NAMALWA (cell line): Measurements from ENCODE around the gene LTBR.

Source experiments
- DNase-seq: peaks from one replicate; pipeline ENCODE4 v3.0.0-alpha.2; 2015; ENCODE audit warnings: low spot score

The LTBR gene

GRCh38 chr12:6368906-6369525 is 14.9 kb upstream of the LTBR start:
- no peak for DNase-seq

GRCh38 chr12:6369916-6370575 is 13.9 kb upstream of the LTBR start:
- DNase-seq, result no peak

GRCh38 chr12:6370576-6370935 is 13.4 kb upstream of the LTBR start:
- no peak for DNase-seq

DNA sequence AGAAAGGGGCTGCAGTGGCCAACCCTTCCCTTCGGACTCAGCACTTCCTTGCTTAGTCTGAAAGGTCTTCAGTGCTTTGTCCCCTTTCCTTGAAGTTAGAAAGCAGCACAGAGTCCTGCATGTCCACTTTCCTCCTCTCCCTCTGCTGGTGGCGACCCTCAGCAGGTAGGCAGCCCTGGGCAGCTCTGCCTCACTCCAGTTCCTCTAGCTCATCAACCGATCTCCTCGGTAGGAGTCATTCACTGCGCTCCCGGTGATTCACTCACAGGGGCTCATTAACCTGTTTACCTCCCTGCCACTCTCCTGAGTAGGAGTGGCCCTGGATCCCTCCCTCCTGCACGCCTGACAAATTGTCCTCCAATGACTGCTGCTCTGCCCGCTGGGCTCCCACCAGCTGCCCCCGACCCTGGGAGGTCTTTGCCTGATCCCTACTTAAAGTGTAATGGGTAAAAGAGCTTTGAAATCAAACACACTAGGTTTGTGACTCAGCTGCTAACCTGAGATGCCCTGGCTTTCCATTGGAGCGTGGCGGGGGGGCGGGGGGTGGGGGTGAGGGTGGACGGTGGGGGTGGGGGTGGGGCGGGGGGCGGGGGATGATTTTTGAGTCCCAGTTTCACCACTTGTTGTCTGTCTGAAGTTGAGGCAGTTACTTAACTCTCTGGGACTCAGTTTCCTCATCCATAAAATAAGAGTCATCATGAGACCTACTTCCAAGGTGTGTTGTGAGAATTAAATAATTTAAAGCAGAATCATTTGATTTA is 12.8 kb upstream of the LTBR start:
- no peak for DNase-seq

DNA sequence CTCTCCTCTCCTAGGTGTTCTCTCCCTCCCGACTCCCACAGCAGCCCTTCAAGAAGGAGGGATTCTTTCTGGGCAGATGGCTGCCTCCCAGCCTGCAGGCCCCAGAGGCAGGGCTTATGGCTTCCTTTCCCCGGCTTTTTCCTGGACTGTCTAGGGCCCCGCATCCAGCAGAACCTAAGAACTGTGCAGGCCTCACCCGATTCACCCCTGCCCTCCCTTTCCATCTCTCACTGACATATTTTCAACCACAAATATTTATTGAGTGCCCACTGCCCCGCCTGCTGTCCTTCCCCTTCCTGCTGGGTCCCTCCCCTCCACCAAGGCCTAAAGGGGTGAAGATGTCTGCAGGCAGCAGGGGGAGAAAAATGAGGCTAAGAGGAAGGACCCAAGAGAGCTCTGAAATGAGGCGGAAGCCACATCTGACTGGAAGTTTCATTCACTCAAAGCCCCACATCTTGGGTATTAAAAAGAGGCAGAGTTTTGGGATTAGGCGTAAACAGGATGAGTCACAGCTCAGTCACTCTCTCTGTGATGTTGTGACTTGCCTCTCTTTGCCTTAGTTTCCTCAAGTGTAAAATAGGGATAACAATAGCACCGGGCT is 11.5 kb upstream of the LTBR start:
- no peak for DNase-seq

- no peak for DNase-seq
Measured at GRCh38 chr12:6373022-6373787, 10.8 kb upstream of the LTBR start.

DNA sequence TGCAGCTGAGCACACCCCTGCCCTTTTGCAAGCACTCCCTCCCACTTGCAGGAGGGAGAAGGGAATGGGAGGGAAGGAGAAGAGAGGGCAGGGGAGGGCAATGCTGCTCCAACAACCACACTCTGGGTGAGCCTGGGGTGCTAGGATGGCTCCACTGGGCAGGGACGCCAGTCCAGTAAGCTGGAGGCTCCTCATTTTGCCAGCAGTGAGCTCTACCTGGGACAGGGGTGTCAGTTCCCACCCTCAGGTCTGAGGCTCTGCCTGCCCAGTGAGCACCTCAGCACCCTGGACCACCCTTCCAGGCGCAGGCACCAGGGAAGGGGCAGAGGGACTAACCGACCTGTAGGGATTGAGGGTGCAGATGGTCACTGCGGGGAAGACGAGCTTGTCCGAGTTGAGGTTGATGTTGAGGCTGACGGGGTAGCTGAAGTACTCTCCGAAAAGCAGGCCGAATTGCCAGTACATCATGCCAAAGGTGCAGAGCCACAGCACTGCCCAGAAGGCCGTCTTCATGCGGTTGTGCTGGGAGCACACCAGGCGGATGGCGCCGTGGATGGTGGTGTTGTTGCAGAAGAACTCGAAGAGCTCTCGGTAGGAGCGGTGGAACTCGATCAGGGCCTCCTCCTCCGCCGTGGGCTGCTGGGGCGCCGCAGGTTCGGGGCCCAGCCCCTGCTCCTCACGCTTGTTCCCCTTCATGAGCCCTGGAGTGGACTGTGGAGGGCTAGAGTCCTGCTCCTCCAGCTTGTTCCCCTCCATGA is 9.8 kb upstream of the LTBR start:
- DNase-seq, result no peak

GRCh38 chr12:6374786-6375160 is 9.2 kb upstream of the LTBR start:
- no peak for DNase-seq

DNA sequence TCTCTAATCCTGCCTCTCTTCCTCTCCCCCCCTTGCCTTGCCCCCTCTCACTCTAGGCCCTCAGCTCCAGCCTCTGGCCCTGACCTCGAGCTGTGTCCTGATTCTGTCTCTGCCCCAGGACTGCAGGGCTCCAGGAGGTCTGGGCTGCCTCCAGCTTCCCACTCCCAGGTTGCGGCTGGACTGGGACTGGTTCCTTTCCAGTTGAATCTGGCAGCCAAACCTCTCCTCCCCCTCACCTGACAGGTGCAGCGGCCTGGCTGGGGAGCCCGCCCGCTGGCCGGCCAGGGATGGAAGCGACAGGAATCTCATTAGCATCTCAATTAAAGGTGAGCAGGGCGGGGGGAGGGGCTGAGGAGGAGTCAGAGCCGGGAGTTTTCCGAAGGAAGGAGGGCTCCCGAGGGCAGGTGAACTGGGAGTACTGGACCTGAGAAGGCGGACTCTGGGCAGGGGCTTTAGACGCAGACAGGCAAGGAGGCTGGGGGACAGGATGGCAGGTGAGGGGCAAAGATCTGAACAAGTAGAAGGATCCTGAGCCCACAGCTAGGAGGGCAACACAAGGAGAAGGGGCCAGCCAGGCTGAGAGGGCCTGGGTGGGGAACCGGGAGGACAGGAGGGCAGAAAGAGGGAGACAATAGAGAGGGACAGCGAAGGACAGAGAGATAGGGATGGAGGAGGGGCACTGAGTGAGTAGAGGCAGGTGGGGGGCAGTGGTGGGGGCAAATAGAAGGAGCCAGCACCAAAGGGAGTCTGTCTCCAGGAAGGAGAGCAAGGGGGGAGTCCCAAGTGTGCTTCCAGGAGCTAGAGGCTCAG is 8.5 kb upstream of the LTBR start, which contains the start of gene SCNN1A:
TSS of gene SCNN1A (minus strand) at position 295 of the 810 bp plus-strand sequence. CDS start 780 bp downstream, outside the sequence.
- DNase-seq, result no peak

DNA sequence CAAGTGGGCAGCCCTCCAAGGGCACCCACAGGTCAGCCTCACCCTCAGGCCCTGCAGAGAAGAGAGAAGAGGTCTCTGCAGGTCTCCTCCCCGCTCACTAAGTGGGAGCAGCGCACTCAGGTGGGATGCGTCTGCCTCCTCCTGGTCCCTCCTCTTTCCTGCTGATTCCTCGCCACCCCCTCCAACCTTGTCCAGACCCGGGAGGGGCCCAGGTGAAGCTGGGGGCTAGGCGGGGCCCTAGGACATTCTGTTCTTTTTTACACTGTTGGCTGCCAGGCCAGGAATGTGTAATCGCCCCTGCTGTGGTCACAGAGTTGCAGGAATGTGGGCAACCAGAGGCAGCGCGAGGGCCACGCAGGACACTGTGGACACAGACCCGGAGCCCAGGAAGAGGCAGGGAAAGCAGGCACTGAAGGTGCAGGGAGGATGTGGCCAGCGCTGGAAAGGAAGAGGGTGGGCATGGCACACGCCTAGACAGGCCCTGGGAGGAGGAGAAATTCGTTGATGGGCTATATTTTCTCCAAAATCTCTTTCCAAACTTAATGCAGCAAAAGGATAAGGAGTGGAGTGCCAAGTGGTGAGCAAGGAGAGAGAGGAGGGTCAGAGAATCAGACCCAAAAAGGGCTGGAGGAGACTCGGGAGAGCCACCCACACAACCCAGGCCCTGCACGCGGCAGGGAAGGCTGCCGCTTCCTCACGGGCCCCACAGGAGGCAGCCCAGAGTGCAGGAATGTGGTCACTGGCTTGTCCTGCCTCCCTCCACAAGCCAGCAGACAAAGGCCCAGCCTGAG is 7.7 kb upstream of the LTBR start:
- DNase-seq, result no peak

- no peak for DNase-seq
Measured at GRCh38 chr12:6376870-6377666, 6.9 kb upstream of the LTBR start.

GRCh38 chr12:6377667-6377994 is 6.3 kb upstream of the LTBR start:
- DNase-seq, result no peak

GRCh38 chr12:6378709-6379472 is 5.1 kb upstream of the LTBR start:
- DNase-seq, result no peak

GRCh38 chr12:6380141-6381121 is 3.5 kb upstream of the LTBR start:
- DNase-seq, result no peak

GRCh38 chr12:6382371-6382770 is 1.6 kb upstream of the LTBR start:
- DNase-seq, result no peak

DNA sequence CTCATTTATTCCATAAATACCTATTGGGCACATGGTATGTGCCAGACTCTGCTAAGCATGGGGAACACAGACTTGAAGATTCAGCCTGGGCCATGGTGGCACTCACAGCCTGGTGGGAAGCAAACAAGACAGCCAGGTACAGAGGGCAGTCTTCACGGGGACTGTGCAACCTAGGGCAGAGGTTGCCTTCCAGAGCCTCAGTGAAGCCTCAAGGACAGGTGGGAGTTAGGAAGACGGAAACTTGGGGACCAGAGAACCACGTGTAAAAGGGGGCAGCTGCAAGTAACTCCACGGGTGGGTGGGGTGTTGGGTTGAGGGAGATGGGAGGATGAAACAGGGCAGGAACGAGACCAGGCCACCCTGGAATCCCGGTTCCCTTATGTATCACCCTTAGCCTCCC is 980 bp upstream of the LTBR start:
- DNase-seq, result no peak
